GM23338 (cell line): ENCODE measurements around the gene RBPJ.

ENCODE experiments used
- EZH2 ChIP-seq: fragments of 200-600 bp; sonication (generic); IDR thresholded peaks from one replicate; pipeline ENCODE4 v1.8.0; 2017; ENCODE audit warnings: antibody characterized with exemption, mild to moderate bottlenecking, low read depth; ENCODE audit not compliant: unreplicated experiment
- NANOG ChIP-seq: IDR thresholded peaks from 2 replicates; pipeline ENCODE4 v1.6.1; 2016; ENCODE audit warnings: antibody characterized with exemption, borderline replicate concordance
- POLR2AphosphoS5 ChIP-seq: IDR thresholded peaks from 2 replicates; pipeline ENCODE4 v1.6.1; 2016; ENCODE audit warnings: antibody characterized with exemption, low read depth
- ZNF331 ChIP-seq: fragments of 250-450 bp; sonication (Bioruptor Pico); IDR thresholded peaks from 2 replicates; pipeline ENCODE4 v1.5.0; 2020; ENCODE audit warnings: low read depth, mild to moderate bottlenecking, moderate library complexity
- TF ChIP-seq, protein P1 (sequence below), 2 experiments: fragments of 200-600 bp in 1 of 2; sonication (generic) in 1 of 2; conservative IDR thresholded peaks; 2 replicates each; pipeline versions ENCODE4 v1.5.1 to v1.6.1; 2016 to 2017; ENCODE audit warnings: antibody characterized with exemption in 2 of 2, low read depth in 2 of 2, mild to moderate bottlenecking in 2 of 2, moderate library complexity in 1 of 2
- TF ChIP-seq, protein P2 (sequence below): fragments of 250-450 bp; sonication (Bioruptor Pico); IDR thresholded peaks from 2 replicates; pipeline ENCODE4 v1.5.0; 2020; ENCODE audit warnings: mild to moderate bottlenecking, moderate library complexity
- TF ChIP-seq, protein P3 (sequence below): IDR thresholded peaks from one replicate; pipeline ENCODE4 v1.6.1; 2018; ENCODE audit warnings: antibody characterized with exemption; ENCODE audit not compliant: unreplicated experiment

DNA sequence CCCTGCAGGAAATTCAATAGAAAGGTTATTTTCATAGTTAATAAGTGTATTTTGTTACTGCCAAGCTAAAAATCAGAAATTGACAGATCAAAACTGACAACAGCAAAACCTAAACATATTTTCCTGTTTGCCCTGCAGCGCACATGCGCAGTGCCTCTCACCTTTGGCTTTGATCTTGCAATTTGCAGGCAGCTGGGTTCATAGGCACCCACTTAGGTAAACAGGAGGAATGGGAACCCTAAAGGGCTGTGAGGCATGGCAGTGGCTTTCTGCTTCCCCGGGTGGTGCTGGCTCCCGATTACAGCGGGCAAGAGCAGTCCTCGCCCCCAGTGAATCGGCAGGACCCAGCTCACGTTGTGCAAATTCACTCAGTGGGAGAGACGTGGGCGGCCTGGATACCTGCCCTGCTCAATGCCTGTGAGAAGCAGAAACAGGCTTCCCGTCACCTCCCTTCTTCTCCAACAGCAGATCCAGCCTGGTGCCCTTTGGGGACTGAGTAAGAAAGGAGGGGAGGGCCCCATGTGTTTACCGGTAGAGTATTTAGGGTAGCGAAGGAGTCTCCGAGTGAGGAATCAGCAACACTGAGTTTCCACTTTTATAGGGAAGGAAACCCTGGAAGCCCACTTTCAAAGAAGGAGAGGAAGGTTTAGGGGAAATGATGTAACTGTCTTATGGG is 143.7 kb downstream of the RBPJ start:
- TF ChIP-seq, protein P1, sequence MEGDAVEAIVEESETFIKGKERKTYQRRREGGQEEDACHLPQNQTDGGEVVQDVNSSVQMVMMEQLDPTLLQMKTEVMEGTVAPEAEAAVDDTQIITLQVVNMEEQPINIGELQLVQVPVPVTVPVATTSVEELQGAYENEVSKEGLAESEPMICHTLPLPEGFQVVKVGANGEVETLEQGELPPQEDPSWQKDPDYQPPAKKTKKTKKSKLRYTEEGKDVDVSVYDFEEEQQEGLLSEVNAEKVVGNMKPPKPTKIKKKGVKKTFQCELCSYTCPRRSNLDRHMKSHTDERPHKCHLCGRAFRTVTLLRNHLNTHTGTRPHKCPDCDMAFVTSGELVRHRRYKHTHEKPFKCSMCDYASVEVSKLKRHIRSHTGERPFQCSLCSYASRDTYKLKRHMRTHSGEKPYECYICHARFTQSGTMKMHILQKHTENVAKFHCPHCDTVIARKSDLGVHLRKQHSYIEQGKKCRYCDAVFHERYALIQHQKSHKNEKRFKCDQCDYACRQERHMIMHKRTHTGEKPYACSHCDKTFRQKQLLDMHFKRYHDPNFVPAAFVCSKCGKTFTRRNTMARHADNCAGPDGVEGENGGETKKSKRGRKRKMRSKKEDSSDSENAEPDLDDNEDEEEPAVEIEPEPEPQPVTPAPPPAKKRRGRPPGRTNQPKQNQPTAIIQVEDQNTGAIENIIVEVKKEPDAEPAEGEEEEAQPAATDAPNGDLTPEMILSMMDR (conservative IDR thresholded peaks at IDR 0.05; ENCODE audit: low read depth in 2 of 2) = no peak
- TF ChIP-seq, protein P2, sequence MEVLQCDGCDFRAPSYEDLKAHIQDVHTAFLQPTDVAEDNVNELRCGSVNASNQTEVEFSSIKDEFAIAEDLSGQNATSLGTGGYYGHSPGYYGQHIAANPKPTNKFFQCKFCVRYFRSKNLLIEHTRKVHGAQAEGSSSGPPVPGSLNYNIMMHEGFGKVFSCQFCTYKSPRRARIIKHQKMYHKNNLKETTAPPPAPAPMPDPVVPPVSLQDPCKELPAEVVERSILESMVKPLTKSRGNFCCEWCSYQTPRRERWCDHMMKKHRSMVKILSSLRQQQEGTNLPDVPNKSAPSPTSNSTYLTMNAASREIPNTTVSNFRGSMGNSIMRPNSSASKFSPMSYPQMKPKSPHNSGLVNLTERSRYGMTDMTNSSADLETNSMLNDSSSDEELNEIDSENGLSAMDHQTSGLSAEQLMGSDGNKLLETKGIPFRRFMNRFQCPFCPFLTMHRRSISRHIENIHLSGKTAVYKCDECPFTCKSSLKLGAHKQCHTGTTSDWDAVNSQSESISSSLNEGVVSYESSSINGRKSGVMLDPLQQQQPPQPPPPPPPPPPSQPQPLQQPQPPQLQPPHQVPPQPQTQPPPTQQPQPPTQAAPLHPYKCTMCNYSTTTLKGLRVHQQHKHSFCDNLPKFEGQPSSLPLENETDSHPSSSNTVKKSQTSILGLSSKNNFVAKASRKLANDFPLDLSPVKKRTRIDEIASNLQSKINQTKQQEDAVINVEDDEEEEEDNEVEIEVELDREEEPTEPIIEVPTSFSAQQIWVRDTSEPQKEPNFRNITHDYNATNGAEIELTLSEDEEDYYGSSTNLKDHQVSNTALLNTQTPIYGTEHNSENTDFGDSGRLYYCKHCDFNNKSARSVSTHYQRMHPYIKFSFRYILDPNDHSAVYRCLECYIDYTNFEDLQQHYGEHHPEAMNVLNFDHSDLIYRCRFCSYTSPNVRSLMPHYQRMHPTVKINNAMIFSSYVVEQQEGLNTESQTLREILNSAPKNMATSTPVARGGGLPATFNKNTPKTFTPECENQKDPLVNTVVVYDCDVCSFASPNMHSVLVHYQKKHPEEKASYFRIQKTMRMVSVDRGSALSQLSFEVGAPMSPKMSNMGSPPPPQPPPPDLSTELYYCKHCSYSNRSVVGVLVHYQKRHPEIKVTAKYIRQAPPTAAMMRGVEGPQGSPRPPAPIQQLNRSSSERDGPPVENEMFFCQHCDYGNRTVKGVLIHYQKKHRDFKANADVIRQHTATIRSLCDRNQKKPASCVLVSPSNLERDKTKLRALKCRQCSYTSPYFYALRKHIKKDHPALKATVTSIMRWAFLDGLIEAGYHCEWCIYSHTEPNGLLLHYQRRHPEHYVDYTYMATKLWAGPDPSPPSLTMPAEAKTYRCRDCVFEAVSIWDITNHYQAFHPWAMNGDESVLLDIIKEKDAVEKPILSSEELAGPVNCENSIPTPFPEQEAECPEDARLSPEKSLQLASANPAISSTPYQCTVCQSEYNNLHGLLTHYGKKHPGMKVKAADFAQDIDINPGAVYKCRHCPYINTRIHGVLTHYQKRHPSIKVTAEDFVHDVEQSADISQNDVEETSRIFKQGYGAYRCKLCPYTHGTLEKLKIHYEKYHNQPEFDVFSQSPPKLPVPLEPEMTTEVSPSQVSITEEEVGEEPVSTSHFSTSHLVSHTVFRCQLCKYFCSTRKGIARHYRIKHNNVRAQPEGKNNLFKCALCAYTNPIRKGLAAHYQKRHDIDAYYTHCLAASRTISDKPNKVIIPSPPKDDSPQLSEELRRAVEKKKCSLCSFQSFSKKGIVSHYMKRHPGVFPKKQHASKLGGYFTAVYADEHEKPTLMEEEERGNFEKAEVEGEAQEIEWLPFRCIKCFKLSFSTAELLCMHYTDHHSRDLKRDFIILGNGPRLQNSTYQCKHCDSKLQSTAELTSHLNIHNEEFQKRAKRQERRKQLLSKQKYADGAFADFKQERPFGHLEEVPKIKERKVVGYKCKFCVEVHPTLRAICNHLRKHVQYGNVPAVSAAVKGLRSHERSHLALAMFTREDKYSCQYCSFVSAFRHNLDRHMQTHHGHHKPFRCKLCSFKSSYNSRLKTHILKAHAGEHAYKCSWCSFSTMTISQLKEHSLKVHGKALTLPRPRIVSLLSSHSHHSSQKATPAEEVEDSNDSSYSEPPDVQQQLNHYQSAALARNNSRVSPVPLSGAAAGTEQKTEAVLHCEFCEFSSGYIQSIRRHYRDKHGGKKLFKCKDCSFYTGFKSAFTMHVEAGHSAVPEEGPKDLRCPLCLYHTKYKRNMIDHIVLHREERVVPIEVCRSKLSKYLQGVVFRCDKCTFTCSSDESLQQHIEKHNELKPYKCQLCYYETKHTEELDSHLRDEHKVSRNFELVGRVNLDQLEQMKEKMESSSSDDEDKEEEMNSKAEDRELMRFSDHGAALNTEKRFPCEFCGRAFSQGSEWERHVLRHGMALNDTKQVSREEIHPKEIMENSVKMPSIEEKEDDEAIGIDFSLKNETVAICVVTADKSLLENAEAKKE = no peak
- TF ChIP-seq EZH2 = no peak
- no peak for TF ChIP-seq NANOG
- no peak for TF ChIP-seq ZNF331
- TF ChIP-seq, protein P3, sequence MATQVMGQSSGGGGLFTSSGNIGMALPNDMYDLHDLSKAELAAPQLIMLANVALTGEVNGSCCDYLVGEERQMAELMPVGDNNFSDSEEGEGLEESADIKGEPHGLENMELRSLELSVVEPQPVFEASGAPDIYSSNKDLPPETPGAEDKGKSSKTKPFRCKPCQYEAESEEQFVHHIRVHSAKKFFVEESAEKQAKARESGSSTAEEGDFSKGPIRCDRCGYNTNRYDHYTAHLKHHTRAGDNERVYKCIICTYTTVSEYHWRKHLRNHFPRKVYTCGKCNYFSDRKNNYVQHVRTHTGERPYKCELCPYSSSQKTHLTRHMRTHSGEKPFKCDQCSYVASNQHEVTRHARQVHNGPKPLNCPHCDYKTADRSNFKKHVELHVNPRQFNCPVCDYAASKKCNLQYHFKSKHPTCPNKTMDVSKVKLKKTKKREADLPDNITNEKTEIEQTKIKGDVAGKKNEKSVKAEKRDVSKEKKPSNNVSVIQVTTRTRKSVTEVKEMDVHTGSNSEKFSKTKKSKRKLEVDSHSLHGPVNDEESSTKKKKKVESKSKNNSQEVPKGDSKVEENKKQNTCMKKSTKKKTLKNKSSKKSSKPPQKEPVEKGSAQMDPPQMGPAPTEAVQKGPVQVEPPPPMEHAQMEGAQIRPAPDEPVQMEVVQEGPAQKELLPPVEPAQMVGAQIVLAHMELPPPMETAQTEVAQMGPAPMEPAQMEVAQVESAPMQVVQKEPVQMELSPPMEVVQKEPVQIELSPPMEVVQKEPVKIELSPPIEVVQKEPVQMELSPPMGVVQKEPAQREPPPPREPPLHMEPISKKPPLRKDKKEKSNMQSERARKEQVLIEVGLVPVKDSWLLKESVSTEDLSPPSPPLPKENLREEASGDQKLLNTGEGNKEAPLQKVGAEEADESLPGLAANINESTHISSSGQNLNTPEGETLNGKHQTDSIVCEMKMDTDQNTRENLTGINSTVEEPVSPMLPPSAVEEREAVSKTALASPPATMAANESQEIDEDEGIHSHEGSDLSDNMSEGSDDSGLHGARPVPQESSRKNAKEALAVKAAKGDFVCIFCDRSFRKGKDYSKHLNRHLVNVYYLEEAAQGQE = no peak
- TF ChIP-seq POLR2AphosphoS5 = no peak
